AG08395 (cell line): ENCODE results near the gene SULT1A1.
"Not testable (repeated sequence)": the region's sequence is repeated elsewhere in the genome, so short reads cannot be mapped to it uniquely, and the experiment has no call there.

ENCODE experiments used
- DNase-seq: peaks from one replicate; pipeline ENCODE4 v3.0.0; 2012; ENCODE audit warnings: mixed read lengths, low spot score

The SULT1A1 gene

GRCh38 chr16:28609631-28610594 is at the start of gene SULT1A1:
Gene SULT1A1, minus strand, starts transcription at chr16:28610044. Its CDS starts 1,189 bp downstream, at chr16:28608855.
- no peak for DNase-seq

- not testable (repeated sequence) for DNase-seq
Measured at GRCh38 chr16:28639959-28640358, 30.1 kb upstream of the SULT1A1 start.

- not testable (repeated sequence) for DNase-seq
Measured at GRCh38 chr16:28638359-28638758, 28.5 kb upstream of the SULT1A1 start.

- not testable (repeated sequence) for DNase-seq
Measured at GRCh38 chr16:28637765-28638164, 27.9 kb upstream of the SULT1A1 start, which contains the start of gene NPIPB8. Gene NPIPB8, plus strand, starts transcription at chr16:28638065. Its CDS starts 296 bp downstream, at chr16:28638361.

- not testable (repeated sequence) for DNase-seq
Measured at GRCh38 chr16:28636093-28636823, 26.4 kb upstream of the SULT1A1 start.

- not testable (repeated sequence) for DNase-seq
Measured at GRCh38 chr16:28630905-28631304, 21.1 kb upstream of the SULT1A1 start.

- DNase-seq: peak; percentile 18
Measured at GRCh38 chr16:28623172-28623711, 13.4 kb upstream of the SULT1A1 start.

- DNase-seq: not testable (repeated sequence)
Measured at GRCh38 chr16:28622532-28623171, 12.8 kb upstream of the SULT1A1 start.

GRCh38 chr16:28621481-28622155 is 11.8 kb upstream of the SULT1A1 start:
- DNase-seq: no peak

GRCh38 chr16:28620316-28620715 is 10.5 kb upstream of the SULT1A1 start:
- not testable (repeated sequence) for DNase-seq

- no peak for DNase-seq
Measured at GRCh38 chr16:28617874-28618273, 8.0 kb upstream of the SULT1A1 start.

- DNase-seq: no peak
Measured at GRCh38 chr16:28616636-28617035, 6.8 kb upstream of the SULT1A1 start.

GRCh38 chr16:28616224-28616577 is 6.4 kb upstream of the SULT1A1 start:
- DNase-seq: not testable (repeated sequence)

GRCh38 chr16:28615486-28616223 is 5.8 kb upstream of the SULT1A1 start:
- DNase-seq: not testable (repeated sequence)

GRCh38 chr16:28614561-28614960 is 4.7 kb upstream of the SULT1A1 start:
- DNase-seq: not testable (repeated sequence)

- DNase-seq: not testable (repeated sequence)
Measured at GRCh38 chr16:28613912-28614311, 4.1 kb upstream of the SULT1A1 start.

GRCh38 chr16:28612359-28613280 is 2.8 kb upstream of the SULT1A1 start:
- not testable (repeated sequence) for DNase-seq

GRCh38 chr16:28610595-28611191 is 849 bp upstream of the SULT1A1 start:
- no peak for DNase-seq
